Breast epithelium (tissue), 3 donors: ENCODE results near the gene ELMOD3.

Source experiments
- CTCF ChIP-seq, 3 donors: fragments of 450-650 bp; IDR thresholded peaks; one replicate each; pipeline ENCODE4 v1.5.1; 2016 to 2017; ENCODE audit warnings: antibody characterized with exemption in 3 of 3, mild to moderate bottlenecking in 3 of 3, moderate library complexity in 3 of 3
- POLR2A ChIP-seq: fragments of 450-650 bp; IDR thresholded peaks from one replicate; pipeline ENCODE4 v1.6.1; 2016; ENCODE audit warnings: antibody characterized with exemption, mild to moderate bottlenecking, moderate library complexity
- POLR2AphosphoS5 ChIP-seq, 3 donors: sonication (generic); formaldehyde crosslinking; IDR thresholded peaks; one replicate each; pipeline ENCODE4 v1.6.1; 2017; ENCODE audit warnings: antibody characterized with exemption in 3 of 3

- TF ChIP-seq POLR2A (no peak), CTCF (IDR thresholded peaks at IDR 0.05) (no peak), POLR2AphosphoS5 (IDR thresholded peaks at IDR 0.05) (no peak)
Observed at GRCh38 chr2:85439025-85439472, 84.5 kb downstream of the ELMOD3 start.
